HCT116 (cell line): ENCODE results near the gene MLLT11.

ENCODE experiments used
- CEBPB ChIP-seq: IDR thresholded peaks from 2 replicates; pipeline ENCODE4 v1.6.1; 2012; ENCODE audit warnings: low read depth
- CTCF ChIP-seq, 3 experiments: fragments of 200-600 bp in 1 of 3; sonication (generic) in 1 of 3; IDR thresholded peaks in 2 of 3; conservative IDR thresholded peaks in 1 of 3; 2 replicates each; pipeline ENCODE4 v1.5.1; 2012 to 2017; ENCODE audit warnings: low read depth in 2 of 3, low read length in 2 of 3, antibody characterized with exemption in 1 of 3, borderline replicate concordance in 1 of 3, control low read depth in 1 of 3, mild to moderate bottlenecking in 1 of 3, mixed read lengths in 1 of 3, mixed run types in 1 of 3, moderate library complexity in 1 of 3; ENCODE audit not compliant: insufficient read depth in 1 of 3
- EZH2 ChIP-seq: fragments of 200-600 bp; sonication (generic); IDR thresholded peaks from 2 replicates; pipeline ENCODE4 v1.6.1; 2017; ENCODE audit warnings: antibody characterized with exemption, mixed run types
- FOSL1 ChIP-seq: IDR thresholded peaks from 2 replicates; pipeline ENCODE4 v1.6.1; 2012; ENCODE audit warnings: low read depth
- JUND ChIP-seq: IDR thresholded peaks from 2 replicates; pipeline ENCODE4 v1.6.1; 2012
- MAX ChIP-seq: IDR thresholded peaks from 2 replicates; pipeline ENCODE4 v1.6.1; 2012
- POLR2A ChIP-seq: IDR thresholded peaks from 2 replicates; pipeline ENCODE4 v1.7.0; 2011; ENCODE audit warnings: borderline replicate concordance; ENCODE audit not compliant: insufficient read depth, insufficient read length; ENCODE audit errors: extremely low read depth
- POLR2AphosphoS5 ChIP-seq: IDR thresholded peaks from 2 replicates; pipeline ENCODE4 v1.6.1; 2011; ENCODE audit warnings: mild to moderate bottlenecking, low read depth, low read length, moderate library complexity
- RAD21 ChIP-seq: IDR thresholded peaks from 2 replicates; pipeline ENCODE4 v1.6.1; 2012; ENCODE audit warnings: low read depth, mild to moderate bottlenecking
- SRF ChIP-seq: IDR thresholded peaks from 2 replicates; pipeline ENCODE4 v1.6.1; 2012; ENCODE audit warnings: low read depth
- YY1 ChIP-seq: IDR thresholded peaks from 2 replicates; pipeline ENCODE4 v1.6.1; 2011; ENCODE audit warnings: low read length, low read depth, moderate library complexity, mild to moderate bottlenecking; ENCODE audit not compliant: insufficient replicate concordance; ENCODE audit errors: extremely low read depth
- ZNF274 ChIP-seq: fragments of 200-500 bp; sonication (Bioruptor generic); IDR thresholded peaks from 2 replicates; pipeline ENCODE4 v1.6.1; 2014; ENCODE audit warnings: mild to moderate bottlenecking, low read depth, low read length, inconsistent platforms

GRCh38 chr1:151037032-151037431 lies 23.2 kb upstream of the MLLT11 start:
- TF ChIP-seq CTCF (IDR thresholded peaks at IDR 0.05 in 2 of 3, conservative IDR thresholded peaks at IDR 0.05 in 1 of 3; ENCODE audit: borderline replicate concordance in 1 of 3, insufficient read depth in 1 of 3, low read depth in 2 of 3, low read length in 2 of 3) (no peak), ZNF274 (no peak), MAX (no peak), POLR2A (no peak), YY1 (no peak), EZH2 (no peak), POLR2AphosphoS5 (no peak), SRF (no peak), JUND (no peak), FOSL1 (no peak), RAD21 (no peak), CEBPB (no peak)
